H1 (cell line): ENCODE data around the gene SSBP3. TPM values are rescaled to one million over a fixed set of nuclear protein-coding genes. Genes with fewer than 3 reads are reported as not detected.

Source experiments
- ASH2L ChIP-seq: fragments of 200-600, 300-600 bp; sonication (generic); IDR thresholded peaks from one replicate; pipeline ENCODE4 v1.7.1; 2017; ENCODE audit warnings: low read length
- FOSL1 ChIP-seq: IDR thresholded peaks from 2 replicates; pipeline ENCODE4 v1.6.1; 2011; ENCODE audit warnings: mild to moderate bottlenecking, low read depth, low read length, moderate library complexity; ENCODE audit not compliant: insufficient read depth
- JUND ChIP-seq: IDR thresholded peaks from 2 replicates; pipeline ENCODE4 v1.6.1; 2011; ENCODE audit warnings: mild to moderate bottlenecking, improper control_type of control experiment, low read length
- KDM5A ChIP-seq: fragments of 200-600 bp; IDR thresholded peaks from 2 replicates; pipeline ENCODE4 v1.7.1; 2012; ENCODE audit warnings: mild to moderate bottlenecking, low read length, inconsistent platforms, mixed read lengths
- TAF1 ChIP-seq: IDR thresholded peaks from 2 replicates; pipeline ENCODE4 v1.6.1; 2011; ENCODE audit warnings: mild to moderate bottlenecking, low read depth, low read length
- polyA plus RNA-seq, 7 experiments: library from polyadenylated mRNA; depleted of rRNA in 3 of 7; stranded (reverse) in 5 of 7; unstranded in 2 of 7; fragments of >200 nt in 5 of 7; fragments of 200-250 nt in 2 of 7; gene quantifications; 1 replicate in 5 of 7; 2 replicates in 1 of 7; 4 replicates in 1 of 7; pipeline versions ENCODE4 v1.2.1 to v1.2.3, GENCODE V29; 2011 to 2013; ENCODE audit warnings: missing spikeins in 2 of 7, mixed read lengths in 2 of 7
- total RNA-seq: library from RNA; stranded (reverse); fragmentation: NEBNext Ultra II Directional; extraction: Animal tissue kit (Norgen Biotek cat#: 25700); gene quantifications from 2 replicates; pipeline ENCODE4 v1.2.1, GENCODE V29; 2021
- TF ChIP-seq, protein P1 (sequence below): fragments of 300-600 bp; sonication (generic); IDR thresholded peaks from 2 replicates; pipeline ENCODE4 v1.7.1; 2012; ENCODE audit warnings: low read length, moderate library complexity, mild to moderate bottlenecking, inconsistent platforms; ENCODE audit not compliant: insufficient replicate concordance
- TF ChIP-seq, protein P2 (sequence below), 3 experiments: IDR thresholded peaks; 1 replicate in 2 of 3; 2 replicates in 1 of 3; pipeline versions ENCODE4 v1.5.1 to v1.6.1; 2011; ENCODE audit warnings: low read length in 3 of 3, mild to moderate bottlenecking in 3 of 3, inconsistent platforms in 2 of 3, low read depth in 1 of 3, moderate library complexity in 1 of 3; ENCODE audit not compliant: insufficient read depth in 1 of 3; ENCODE audit errors: control extremely low read depth in 1 of 3

SSBP3 gene
- total and polyA plus RNA-seq, 2 of the 8 experiments (the other 6 are each of a cell fraction or from before 2014, with no cell fraction given): 99.7 to 133 TPM

DNA sequence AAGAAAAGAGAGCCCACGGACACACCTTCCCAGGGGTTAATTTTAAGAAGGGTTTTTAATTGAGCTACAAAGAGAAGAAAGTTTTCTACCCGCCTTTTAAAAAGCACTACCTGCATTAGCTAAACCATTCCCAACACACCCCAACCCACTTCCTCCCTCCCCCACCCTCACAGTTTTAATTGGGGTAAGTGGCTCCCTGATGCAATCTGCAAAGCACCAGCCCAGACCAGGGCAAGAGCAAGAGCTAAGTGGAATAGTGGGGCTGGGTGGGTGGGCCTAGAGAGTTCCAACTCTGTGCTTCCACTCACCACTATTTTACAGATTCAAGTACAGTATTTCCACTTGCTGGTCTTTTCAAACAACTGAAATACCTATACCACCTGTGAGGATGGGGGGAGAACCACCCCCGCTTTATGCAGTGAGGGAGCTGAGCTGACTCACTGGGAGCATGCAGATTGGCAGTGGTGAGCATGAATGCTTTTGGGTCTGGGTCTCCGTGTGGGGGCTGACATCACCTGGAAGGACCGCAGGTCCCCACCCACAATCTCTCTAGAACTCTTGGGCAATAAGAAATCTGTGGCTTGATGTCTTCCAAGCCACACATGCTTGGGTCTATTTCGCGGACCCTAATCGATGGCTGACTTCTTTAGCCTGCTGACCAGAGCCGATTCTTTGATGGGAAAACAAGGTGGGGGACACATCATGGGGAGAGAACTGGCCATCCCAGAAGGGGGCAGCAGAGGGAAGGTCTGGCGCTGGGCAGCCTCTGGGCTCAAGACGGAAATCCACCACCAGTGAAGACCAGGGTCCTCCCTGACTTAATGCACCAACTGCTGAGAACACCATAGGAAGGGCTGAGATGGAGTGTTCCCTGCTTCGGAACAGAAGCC is 95.5 kb downstream of the SSBP3 start (continued):
- TF ChIP-seq, protein P1, sequence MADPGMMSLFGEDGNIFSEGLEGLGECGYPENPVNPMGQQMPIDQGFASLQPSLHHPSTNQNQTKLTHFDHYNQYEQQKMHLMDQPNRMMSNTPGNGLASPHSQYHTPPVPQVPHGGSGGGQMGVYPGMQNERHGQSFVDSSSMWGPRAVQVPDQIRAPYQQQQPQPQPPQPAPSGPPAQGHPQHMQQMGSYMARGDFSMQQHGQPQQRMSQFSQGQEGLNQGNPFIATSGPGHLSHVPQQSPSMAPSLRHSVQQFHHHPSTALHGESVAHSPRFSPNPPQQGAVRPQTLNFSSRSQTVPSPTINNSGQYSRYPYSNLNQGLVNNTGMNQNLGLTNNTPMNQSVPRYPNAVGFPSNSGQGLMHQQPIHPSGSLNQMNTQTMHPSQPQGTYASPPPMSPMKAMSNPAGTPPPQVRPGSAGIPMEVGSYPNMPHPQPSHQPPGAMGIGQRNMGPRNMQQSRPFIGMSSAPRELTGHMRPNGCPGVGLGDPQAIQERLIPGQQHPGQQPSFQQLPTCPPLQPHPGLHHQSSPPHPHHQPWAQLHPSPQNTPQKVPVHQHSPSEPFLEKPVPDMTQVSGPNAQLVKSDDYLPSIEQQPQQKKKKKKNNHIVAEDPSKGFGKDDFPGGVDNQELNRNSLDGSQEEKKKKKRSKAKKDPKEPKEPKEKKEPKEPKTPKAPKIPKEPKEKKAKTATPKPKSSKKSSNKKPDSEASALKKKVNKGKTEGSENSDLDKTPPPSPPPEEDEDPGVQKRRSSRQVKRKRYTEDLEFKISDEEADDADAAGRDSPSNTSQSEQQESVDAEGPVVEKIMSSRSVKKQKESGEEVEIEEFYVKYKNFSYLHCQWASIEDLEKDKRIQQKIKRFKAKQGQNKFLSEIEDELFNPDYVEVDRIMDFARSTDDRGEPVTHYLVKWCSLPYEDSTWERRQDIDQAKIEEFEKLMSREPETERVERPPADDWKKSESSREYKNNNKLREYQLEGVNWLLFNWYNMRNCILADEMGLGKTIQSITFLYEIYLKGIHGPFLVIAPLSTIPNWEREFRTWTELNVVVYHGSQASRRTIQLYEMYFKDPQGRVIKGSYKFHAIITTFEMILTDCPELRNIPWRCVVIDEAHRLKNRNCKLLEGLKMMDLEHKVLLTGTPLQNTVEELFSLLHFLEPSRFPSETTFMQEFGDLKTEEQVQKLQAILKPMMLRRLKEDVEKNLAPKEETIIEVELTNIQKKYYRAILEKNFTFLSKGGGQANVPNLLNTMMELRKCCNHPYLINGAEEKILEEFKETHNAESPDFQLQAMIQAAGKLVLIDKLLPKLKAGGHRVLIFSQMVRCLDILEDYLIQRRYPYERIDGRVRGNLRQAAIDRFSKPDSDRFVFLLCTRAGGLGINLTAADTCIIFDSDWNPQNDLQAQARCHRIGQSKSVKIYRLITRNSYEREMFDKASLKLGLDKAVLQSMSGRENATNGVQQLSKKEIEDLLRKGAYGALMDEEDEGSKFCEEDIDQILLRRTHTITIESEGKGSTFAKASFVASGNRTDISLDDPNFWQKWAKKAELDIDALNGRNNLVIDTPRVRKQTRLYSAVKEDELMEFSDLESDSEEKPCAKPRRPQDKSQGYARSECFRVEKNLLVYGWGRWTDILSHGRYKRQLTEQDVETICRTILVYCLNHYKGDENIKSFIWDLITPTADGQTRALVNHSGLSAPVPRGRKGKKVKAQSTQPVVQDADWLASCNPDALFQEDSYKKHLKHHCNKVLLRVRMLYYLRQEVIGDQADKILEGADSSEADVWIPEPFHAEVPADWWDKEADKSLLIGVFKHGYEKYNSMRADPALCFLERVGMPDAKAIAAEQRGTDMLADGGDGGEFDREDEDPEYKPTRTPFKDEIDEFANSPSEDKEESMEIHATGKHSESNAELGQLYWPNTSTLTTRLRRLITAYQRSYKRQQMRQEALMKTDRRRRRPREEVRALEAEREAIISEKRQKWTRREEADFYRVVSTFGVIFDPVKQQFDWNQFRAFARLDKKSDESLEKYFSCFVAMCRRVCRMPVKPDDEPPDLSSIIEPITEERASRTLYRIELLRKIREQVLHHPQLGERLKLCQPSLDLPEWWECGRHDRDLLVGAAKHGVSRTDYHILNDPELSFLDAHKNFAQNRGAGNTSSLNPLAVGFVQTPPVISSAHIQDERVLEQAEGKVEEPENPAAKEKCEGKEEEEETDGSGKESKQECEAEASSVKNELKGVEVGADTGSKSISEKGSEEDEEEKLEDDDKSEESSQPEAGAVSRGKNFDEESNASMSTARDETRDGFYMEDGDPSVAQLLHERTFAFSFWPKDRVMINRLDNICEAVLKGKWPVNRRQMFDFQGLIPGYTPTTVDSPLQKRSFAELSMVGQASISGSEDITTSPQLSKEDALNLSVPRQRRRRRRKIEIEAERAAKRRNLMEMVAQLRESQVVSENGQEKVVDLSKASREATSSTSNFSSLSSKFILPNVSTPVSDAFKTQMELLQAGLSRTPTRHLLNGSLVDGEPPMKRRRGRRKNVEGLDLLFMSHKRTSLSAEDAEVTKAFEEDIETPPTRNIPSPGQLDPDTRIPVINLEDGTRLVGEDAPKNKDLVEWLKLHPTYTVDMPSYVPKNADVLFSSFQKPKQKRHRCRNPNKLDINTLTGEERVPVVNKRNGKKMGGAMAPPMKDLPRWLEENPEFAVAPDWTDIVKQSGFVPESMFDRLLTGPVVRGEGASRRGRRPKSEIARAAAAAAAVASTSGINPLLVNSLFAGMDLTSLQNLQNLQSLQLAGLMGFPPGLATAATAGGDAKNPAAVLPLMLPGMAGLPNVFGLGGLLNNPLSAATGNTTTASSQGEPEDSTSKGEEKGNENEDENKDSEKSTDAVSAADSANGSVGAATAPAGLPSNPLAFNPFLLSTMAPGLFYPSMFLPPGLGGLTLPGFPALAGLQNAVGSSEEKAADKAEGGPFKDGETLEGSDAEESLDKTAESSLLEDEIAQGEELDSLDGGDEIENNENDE: no peak
- TF ChIP-seq KDM5A (no peak), FOSL1 (no peak), ASH2L (peak; percentile 1), TAF1 (0 out of 2 replicates have a peak, but pooled peaks have one; percentile 25), JUND (peak; percentile 10; the same call in 1 of the 2 replicates)
- TF ChIP-seq, protein P2, sequence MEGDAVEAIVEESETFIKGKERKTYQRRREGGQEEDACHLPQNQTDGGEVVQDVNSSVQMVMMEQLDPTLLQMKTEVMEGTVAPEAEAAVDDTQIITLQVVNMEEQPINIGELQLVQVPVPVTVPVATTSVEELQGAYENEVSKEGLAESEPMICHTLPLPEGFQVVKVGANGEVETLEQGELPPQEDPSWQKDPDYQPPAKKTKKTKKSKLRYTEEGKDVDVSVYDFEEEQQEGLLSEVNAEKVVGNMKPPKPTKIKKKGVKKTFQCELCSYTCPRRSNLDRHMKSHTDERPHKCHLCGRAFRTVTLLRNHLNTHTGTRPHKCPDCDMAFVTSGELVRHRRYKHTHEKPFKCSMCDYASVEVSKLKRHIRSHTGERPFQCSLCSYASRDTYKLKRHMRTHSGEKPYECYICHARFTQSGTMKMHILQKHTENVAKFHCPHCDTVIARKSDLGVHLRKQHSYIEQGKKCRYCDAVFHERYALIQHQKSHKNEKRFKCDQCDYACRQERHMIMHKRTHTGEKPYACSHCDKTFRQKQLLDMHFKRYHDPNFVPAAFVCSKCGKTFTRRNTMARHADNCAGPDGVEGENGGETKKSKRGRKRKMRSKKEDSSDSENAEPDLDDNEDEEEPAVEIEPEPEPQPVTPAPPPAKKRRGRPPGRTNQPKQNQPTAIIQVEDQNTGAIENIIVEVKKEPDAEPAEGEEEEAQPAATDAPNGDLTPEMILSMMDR (IDR thresholded peaks at IDR 0.05; ENCODE audit: control extremely low read depth in 1 of 3, insufficient read depth in 1 of 3, low read depth in 1 of 3, low read length in 3 of 3): peak; percentile 63 to 89 (median 79)
